Measurements from ENCODE around the gene TOMM34.
A peak's percentile ranks its signal among the peaks of the same experiment; 100 is the strongest.

TOMM34 gene, protein sequence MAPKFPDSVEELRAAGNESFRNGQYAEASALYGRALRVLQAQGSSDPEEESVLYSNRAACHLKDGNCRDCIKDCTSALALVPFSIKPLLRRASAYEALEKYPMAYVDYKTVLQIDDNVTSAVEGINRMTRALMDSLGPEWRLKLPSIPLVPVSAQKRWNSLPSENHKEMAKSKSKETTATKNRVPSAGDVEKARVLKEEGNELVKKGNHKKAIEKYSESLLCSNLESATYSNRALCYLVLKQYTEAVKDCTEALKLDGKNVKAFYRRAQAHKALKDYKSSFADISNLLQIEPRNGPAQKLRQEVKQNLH

DNA sequence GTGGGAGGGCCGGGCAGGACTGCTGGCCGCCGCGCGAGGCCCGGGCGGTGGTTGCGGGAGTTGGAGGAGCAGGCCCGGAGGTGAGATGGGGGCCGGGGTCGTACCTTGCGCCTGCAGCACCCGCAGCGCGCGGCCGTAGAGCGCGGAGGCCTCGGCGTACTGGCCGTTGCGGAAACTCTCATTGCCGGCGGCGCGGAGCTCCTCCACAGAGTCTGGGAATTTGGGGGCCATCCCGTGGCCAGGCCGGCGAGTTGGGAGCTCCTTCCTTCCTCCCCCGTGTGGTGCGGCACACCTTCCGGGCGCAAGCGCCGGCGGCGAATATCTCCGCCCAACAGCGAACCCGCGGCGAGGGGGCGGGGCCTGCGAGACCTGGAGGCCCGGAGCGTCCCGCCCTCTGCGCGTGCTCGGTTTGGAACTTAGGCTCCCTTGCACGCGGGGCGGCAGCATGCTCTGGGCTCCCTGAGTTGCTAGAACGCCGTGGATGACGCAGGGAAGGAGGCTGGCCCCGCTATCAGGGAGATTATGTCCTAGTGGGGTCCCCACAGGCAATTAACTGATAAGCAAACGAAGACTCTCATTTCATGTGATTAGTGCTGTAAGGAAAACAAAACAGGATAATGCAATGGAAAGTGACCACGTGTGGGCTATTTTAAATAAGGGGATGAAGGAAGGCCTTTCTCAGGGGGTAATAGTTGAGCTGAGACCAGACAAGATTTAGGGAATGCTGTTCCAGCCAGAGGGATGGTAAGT lies at the start of gene TOMM34:
Gene TOMM34 (minus strand): TSS at position 295 of the 750 bp plus-strand sequence. CDS start 64 bp downstream, at position 231.
- DNase-seq: peak; percentile 79

DNA sequence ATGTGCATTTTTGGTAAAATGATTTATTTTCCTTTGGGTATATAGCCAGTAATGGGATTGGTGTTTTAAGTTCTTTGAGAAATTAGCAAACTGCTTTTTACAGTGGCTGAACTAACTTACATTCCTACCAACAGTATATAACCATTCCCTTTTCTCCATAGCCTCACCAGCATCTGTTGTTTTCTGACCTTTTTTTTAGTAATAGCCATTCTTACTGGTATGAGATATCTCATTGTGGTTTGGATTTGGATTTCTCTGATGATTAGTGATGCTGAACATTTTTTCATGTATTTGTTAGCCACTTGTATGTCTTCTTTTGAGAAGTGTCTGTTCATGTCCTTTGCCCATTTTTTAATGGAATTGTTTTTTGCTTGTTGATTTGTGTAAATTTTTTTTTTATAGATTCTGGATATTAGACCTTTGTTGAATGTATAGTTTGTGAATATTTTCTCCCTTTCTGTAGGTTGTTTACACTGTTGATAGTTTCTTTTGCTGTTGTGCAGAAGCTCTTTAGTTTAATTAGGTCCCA lies 48.4 kb upstream of the TOMM34 start:
- no peak for DNase-seq

DNA sequence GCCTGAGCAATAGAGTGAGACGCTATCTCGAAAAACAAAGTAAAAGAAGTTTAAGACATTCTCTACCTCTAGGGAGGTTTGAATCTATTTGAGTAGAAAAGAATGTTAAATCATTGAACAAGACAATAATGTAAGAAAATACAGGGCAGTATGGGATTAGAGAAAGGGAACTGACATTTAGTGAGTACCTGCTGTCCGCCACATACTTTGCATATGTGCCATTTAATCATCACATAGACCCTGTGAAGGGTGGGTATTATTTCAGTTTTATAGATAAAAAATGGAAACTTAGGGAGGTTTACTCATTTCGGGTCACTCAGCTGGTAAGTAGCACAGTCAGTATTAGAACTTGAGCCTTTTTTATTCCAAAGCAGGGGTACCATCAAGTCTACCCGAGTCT lies 37.5 kb upstream of the TOMM34 start:
- DNase-seq: no peak

DNA sequence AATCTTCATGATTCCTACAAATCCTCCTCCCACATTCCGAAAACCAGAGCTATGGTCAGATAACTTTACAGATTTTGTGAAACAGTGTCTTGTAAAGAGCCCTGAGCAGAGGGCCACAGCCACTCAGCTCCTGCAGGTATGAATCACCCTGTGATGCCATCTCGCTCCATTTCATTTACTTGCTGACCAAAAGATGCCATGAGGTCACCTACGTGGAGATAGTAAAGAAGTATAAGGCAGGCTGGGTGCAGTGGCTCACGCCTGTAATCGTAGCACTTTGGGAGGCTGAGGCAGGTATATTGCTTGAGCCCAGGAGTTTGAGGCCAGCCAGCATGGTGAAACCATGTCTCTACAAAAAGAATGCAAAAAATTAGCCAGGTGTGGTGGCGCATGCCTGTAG lies 37.0 kb upstream of the TOMM34 start:
- DNase-seq: no peak

DNA sequence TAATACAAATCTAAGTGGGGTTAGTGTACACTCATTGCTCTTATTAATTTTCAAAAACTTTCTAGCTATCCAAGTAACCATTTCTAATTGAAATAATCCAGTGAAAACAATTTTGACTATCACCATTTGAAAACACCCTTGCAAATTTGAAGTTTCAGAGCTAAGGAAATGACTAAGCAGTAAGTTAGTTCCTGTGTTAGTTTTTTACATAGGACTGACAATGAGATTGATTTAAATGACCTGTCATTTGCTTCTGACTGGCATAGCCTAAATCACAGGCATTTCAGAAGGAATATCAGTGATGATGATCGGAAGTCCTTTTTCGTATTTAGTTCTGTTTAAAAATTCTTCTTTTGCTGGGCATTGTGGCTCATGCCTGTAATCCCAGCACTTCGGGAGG lies 33.1 kb upstream of the TOMM34 start:
- DNase-seq: no peak

DNA sequence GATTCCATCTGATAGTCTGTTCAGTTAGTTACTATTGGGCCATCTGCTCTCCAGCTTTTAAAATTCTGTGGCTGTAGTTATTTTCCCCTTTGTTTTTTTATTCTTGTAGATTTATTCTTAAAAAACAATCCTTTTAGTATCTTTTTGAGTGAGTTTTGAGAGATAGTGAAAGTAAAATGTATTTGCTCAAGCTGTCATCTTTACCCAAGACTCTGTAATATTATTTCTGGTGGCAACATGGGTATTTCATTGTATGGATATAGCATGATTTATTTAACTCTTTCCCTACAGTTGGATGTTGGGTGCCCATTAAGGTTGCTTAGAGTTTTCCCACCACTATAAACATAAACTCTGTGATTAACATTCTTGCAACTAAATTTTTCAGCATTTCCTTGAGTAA lies 30.8 kb upstream of the TOMM34 start:
- DNase-seq: no peak

DNA sequence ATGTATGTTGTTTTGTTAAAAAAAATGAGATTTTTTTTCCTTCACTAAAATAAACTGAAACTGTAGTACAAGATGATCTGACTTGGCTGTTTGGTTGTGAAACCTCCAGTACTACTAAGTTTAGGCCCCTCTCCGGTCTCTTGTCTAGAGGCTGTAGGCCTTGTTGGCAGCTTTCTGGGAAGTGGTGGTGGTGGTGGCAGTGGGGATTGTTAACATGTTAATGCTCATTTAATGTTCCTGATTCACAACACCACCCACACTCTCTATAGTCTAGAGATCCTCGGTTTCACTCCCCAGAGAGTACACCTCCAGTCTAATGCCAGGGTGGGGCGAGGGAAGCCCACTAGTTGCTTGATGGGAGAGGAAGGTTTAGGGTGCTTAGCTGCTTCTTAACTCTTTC lies 30.2 kb upstream of the TOMM34 start:
- DNase-seq: no peak

DNA sequence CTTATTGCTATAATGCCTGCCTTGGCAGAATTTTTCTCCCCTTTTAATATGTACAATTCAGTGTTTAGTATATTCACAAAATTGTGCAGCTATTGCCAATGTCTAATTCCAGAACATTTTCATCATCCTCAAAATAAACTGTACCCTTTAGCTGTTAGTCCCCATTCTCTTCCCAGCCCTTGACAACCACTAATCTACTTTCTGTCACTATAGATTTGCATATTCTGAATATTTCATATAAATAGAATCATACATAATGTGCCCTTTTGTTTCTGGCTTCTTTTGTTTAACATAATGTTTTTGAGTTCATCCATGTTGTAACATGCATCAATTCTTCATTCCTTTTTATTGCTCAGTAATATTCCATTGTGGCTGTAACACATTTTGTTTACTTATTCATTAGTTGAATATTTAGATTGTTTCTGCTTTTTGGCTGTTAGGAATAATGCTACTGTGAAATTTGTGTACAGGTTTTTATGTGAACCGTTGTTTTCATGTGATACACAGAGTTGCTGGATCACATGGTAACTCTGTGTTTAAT lies 28.5 kb upstream of the TOMM34 start:
- DNase-seq: no peak

DNA sequence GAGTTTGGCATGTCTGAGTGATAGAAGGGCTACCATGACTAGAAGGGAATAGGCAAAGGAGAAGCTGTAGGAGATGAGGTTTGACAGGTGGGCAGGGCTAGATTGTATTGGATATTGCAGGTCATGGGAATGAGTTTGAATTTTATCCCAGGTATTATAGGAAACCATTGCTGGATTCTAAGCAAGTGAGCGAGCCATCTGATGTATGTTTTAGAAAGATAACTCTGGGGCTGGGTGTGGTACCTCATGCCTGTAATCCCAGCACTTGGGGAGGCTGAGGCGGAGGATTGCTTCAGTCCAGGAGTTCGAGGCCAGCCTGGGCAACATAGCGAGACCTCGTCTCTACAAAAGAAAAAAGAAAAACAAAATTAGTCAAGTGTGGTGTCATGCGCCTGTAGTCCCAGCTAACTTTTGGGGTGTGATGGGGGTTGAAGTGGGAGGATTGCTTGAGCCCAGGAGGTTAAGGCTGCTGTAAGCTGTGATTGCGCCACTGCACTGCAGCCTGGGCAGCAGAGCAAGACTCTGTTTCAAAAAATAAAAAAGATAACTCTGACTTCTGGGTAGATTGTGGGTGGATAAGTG lies 23.0 kb upstream of the TOMM34 start:
- DNase-seq: no peak

DNA sequence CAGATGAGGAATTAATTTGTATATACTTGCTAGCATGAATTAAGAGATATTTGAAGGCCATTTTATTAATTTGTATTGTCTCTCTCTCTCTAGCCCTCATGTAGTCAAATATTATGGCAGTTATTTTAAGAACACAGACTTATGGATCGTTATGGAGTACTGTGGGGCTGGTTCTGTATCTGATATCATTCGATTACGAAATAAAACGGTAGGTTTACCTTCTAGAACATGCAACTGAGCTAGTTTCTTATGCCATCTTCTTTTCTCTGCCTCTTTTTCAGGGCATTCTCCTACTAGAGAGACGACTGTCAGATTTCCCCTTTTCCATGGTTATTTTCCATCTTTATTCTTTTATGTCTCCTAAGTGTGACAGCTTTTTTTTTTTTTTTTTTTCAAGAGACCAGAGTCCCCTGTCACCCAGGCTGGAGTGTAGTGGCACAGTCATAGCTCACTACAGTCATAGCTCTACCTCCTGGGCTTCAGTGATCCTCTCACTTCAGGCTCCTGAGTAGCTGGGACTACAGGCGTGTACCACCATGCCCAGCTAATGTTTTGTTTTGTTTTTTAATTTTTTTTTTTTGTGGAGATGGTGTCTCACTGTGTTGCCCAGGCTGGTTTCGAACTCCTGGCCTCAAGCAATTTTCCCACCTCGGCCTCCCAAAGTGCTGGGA lies 21.7 kb upstream of the TOMM34 start:
- no peak for DNase-seq

DNA sequence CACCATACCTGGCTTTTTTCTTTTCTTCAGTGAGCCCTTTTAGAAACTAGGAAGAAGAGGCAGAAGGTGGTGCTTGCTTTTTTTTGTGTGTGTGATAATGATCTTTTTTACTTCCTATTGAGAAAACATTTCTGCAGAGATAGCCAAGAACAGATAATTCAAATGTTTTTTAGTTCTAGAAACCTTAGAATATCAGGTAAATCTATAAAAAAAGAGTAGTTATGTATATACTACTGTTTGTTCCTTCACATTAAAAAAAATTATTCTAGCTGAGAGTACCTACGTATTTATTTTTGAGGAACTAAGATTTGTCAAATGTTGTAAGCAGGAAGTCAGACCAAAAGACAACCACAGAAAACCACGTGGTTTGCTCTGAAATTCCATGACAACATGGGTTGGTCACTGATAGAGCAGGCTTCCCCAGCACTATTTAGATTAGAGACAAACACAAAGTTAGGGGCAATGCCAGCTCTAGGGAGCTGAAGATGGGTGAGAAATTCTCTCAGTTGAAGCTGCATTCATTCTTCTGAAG lies 19.0 kb upstream of the TOMM34 start:
- no peak for DNase-seq

DNA sequence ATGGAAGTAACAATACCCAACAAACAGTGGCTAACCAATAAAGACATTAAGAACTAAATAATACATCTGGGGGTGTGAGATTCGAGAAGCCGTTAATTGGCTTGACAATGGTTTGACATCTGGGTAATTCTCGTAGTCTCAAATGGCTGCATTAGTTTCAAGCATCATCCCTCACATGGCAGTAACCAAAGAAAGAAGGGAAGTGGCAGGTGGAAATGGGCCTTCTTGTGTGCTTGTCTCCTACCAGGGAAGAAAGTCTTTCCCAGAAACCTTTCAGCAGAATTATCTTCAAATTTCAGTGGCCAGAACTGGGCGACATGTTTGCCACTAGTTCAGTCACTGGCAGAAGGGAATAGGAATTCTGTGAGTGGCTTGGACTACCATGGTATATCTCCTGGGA lies 16.5 kb upstream of the TOMM34 start:
- no peak for DNase-seq

DNA sequence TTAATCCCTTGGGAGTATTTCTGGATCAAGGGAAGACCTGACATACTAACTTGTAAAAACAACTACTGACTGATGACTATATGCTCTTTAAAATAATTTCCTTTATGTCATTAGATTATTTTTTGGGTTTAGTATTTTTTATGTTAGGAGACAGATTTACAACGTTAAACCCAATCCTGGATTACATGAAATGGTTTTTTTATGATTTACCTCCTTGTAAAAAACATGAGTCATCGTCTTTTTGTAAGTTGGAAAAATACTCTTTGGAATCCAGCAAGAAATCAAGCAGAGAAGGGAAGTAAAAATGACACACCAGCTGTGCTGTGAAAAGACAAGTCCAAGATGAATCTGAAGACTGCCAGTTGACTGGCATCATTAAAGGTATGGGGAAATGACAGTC lies 12.9 kb upstream of the TOMM34 start:
- no peak for DNase-seq

DNA sequence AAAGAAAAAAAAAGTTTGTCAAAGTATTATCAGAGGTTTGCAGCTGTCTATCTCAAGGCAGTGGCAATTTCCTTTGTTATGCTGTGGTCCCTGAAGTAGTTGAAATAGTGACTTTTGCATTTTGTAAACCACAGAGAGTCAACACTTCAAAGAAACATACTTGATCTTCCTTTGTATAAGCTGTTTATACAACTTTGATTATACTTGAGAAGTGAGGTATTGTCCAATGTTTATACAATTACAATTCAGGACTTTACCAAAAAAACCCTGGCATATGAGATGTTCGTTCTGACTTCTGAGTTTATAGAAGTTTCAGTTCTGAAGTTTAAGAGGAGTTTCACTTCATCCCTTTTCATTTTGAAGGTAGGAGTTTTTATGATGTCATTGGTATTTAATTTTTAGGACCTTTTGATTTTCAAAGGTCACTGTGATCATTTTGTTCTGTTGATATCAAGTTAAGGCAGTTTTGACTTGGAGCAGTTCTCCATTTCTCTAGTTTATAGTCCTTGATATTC lies 10.1 kb upstream of the TOMM34 start:
- no peak for DNase-seq

DNA sequence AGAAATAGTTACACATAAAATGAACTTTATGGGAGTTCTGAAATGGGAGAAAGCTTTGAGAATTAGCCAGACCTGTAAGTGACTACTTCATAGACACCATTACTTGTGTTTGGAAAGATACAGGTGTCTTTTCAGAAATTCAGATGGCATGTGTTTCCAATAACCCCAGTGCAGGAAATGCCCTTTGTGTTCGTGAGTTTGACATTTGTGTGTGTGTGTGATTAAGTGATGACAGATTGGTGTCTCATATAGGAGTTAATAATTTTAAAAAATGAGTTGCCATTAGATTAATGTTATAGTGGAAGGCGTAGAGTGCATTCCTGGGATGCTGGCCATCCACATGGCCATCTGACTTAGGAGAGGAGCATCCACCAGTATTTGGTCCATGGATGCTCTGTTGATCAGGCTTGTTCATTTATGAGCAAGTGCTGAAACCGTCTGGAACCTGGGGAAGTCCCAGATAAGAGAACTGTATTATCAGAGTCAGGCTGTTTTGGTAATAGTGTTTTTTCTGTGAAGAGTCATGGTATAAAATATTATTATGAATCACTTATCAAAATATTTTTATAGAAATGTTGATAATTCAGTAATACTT lies 9.2 kb upstream of the TOMM34 start:
- no peak for DNase-seq

DNA sequence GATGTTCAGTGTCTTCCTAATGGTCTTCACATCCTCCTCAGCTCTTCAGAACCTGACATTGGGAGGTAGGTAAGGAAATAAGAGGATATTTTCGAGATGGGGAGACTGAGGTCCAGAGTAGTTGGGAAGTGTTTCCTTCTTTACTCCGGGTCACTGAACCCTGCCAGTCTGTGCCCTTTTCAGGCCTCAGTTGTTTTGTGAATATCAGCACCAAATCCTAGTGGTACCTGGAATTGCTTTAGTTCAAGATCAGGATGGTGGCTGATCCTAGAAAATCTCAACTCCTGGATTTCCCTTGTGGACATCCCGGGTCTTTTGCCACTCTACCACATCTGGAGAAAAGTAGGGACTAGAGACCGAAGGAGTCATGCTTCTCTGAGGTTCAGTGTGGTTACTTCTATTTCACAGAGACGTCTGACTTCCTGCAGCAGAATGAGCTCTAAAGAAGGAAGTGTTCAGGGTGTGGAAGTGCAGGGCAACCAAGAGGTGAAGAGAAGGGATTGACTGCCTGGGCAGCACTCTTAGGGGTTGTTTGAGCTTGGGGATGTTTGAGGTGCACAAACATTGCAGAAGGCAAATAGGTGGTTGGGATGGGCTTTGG lies 7.1 kb upstream of the TOMM34 start:
- DNase-seq: no peak

DNA sequence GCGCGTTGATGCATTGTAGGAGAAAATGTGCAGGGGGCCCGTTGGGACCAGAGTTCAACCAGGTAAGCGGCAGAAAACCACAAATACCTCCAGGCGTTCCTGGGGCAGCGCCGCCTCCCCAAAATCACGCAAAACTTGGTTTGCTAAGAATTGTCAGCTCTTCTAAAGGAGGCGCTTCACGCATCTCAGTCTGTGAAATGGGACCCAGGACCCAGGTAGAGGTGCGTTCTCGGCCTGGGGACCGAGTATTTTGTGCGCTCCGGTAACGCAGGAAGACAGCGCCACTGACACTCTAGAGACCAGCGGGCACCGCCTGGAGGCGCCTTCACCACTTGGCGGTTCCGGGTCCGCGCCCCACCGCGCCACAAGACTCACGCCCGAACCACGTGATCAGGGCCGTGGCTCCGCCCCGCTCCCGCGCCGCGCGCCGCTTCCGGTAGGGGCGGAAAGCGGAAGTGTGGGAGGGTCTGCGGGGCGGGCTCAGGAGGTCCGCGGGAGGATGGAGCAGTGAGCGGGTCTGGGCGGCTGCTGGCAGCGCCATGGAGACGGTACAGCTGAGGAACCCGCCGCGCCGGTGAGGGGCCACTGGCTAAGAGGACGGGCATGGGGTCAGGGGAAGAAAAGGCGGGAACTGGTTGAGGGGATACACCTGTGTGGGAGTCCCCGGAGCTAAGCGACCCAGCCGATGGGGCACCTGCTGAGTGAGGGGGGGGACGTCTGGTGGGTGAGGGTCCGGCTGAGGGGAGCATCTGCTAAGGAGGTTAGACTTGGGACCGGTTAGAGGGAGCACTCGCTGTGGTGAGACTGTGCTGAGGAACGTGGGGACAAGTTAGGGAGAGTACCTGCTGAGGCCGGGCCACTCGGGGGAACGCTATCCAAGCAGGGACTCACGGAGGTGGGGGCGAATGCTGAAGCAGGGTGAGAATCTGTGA lies 6.1 kb upstream of the TOMM34 start, which contains the start of gene STK4:
Gene STK4 (plus strand): TSS at position 483 of the 932 bp plus-strand sequence. CDS start 57 bp downstream, at position 540.
- DNase-seq: peak; percentile 62

DNA sequence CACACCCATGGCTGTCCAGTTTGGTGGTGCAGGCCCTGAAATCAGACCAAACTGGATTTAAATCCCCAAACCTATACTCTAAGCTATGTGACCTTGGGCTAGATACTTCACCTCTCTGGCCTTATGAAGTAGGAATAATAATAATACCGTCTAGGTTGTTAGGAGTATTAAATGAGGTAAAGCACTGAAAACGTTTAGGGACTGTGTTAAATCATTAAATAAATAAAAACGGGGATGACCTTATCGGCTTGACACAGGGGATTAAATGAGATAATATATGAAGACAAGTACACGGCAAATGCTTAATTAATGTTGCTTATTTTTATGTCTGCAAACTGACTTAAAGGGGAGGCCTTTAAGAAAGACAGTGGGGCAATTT lies 5.4 kb upstream of the TOMM34 start:
- DNase-seq: no peak

DNA sequence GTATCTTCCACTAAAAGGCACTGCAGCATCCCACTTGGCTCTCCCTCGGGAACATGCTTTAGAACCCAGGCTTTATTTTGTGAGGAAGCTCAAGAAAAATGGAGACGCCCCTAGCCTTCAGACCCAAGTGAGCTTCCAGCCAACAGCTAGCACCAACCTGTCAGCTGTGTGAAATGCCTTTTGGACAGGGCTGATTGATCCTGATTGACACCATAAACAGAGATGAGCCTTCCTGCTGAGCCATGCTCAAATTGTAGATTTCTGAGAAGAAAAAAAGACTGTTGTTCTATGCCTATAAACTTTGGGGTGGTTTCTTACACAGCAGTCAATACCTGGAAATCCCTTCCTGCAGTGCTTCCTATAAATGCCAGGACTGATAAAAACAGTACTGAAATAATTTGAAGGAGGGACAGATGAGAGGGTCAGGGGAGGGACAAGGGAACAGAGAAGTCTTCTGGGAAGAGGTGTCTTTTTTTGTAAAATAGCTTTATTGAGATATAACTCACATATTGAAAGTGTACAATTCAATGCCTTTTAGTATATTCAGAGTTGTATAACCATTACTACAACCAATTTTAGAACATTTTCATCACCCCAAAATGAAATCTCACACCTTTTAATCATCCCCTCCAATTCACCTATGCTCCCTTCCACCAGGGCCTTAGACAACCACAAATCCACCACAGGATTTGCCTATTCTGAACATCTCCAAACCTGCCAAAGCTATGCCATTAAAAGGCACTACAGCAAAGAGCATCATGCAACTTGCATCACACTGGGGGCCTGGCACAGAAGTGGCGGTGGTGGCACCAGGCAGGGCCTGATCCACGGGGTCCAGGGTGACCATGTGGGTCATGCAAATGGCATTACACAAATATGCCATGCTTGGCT lies 3.4 kb upstream of the TOMM34 start:
- no peak for DNase-seq
